ENCODE data around the gene HBA2. TPM values are rescaled to one million over a fixed set of nuclear protein-coding genes. Genes with fewer than 3 reads are reported as not detected.

The HBA2 gene
- total RNA-seq, 1 donor from 2014 or later = not detected

DNA sequence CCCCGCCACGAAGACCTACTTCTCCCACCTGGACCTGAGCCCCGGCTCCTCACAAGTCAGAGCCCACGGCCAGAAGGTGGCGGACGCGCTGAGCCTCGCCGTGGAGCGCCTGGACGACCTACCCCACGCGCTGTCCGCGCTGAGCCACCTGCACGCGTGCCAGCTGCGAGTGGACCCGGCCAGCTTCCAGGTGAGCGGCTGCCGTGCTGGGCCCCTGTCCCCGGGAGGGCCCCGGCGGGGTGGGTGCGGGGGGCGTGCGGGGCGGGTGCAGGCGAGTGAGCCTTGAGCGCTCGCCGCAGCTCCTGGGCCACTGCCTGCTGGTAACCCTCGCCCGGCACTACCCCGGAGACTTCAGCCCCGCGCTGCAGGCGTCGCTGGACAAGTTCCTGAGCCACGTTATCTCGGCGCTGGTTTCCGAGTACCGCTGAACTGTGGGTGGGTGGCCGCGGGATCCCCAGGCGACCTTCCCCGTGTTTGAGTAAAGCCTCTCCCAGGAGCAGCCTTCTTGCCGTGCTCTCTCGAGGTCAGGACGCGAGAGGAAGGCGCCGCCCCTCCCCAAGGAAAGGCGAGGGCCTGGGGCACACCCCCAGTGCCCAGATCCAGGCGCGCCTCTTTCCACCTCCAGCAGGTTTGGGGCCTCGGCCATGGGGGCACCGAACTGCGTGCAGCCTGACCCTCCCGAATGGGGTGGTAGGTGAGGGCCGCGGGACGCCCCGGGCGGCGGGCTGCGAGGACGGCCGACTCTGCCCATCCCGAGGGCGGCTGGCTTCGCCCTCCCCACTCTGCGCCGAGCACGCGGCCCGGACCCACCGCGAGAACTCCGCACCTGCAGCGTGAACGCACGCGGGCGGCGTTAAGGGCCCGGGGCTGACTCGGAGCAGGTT is 8.2 kb downstream of the HBA2 start:
- Histone ChIP-seq H3K27ac (no peak overlapping the region), H3K4me1 (no peaks in the 10 kb centered on the region), H3K79me2 (ENCODE audit: low read depth) (no peaks in the 10 kb centered on the region), H2AFZ (replicated peaks) (peak overlapping the region; percentile 2), H3K4me3 (peak overlapping the region; percentile 44), H3K9me3 (ENCODE audit: low read depth) (no peaks in the 10 kb centered on the region), H3K9ac (no peak overlapping the region), H4K20me1 (ENCODE audit: low read depth) (peaks cover 49% of the 10 kb centered on the region), H3K4me2 (peak overlapping the region; percentile 73), H3K27me3 (peaks cover 52% of the 10 kb centered on the region), H3K36me3 (no peaks in the 10 kb centered on the region), H3F3A (ENCODE audit: low read depth) (peaks cover 55% of the 10 kb centered on the region)
- Mint-ChIP-seq H3K36me3 (peaks cover 4% of the 10 kb centered on the region), H3K4me3 (peak overlapping the region; percentile 63), H3K4me1 (peaks cover 7% of the 10 kb centered on the region), H3K9me3 (no peaks in the 10 kb centered on the region), H3K27ac (no peak overlapping the region), H3K27me3 (ENCODE audit: insufficient read depth, low read depth) (peaks cover 31% of the 10 kb centered on the region)
- peak; percentile 93 for DNase-seq (ENCODE audit: low spot score)
- TF ChIP-seq, protein P1, sequence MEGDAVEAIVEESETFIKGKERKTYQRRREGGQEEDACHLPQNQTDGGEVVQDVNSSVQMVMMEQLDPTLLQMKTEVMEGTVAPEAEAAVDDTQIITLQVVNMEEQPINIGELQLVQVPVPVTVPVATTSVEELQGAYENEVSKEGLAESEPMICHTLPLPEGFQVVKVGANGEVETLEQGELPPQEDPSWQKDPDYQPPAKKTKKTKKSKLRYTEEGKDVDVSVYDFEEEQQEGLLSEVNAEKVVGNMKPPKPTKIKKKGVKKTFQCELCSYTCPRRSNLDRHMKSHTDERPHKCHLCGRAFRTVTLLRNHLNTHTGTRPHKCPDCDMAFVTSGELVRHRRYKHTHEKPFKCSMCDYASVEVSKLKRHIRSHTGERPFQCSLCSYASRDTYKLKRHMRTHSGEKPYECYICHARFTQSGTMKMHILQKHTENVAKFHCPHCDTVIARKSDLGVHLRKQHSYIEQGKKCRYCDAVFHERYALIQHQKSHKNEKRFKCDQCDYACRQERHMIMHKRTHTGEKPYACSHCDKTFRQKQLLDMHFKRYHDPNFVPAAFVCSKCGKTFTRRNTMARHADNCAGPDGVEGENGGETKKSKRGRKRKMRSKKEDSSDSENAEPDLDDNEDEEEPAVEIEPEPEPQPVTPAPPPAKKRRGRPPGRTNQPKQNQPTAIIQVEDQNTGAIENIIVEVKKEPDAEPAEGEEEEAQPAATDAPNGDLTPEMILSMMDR (IDR thresholded peaks at IDR 0.05) = no peak
- peak; percentile 71 for TF ChIP-seq EZH2 (IDR thresholded peaks at IDR 0.05)
- TF ChIP-seq EZH2phosphoT487 (IDR thresholded peaks at IDR 0.05) = no peak

GRCh38 chr16:181565-182021 is 8.9 kb downstream of the HBA2 start:
- Mint-ChIP-seq H3K27ac (no peak overlapping the region), H3K4me1 (peaks cover 7% of the 10 kb centered on the region), H3K9me3 (no peaks in the 10 kb centered on the region), H3K27me3 (ENCODE audit: insufficient read depth, low read depth) (peaks cover 31% of the 10 kb centered on the region), H3K36me3 (peaks cover 4% of the 10 kb centered on the region), H3K4me3 (peak overlapping the region; percentile 52)
- no peak overlapping the region for H3K27ac ChIP-seq
- H3K27me3 ChIP-seq = peaks cover 47% of the 10 kb centered on the region
- TF ChIP-seq, protein P1 (IDR thresholded peaks at IDR 0.05) = peak; percentile 92
- no peak for TF ChIP-seq EZH2phosphoT487 (IDR thresholded peaks at IDR 0.05)
- TF ChIP-seq EZH2 (IDR thresholded peaks at IDR 0.05) = no peak
- no peaks in the 10 kb centered on the region for H3K9me3 ChIP-seq (ENCODE audit: low read depth)
- no peaks in the 10 kb centered on the region for H3K4me1 ChIP-seq
- no peak overlapping the region for H2AFZ ChIP-seq (replicated peaks)
- no peak overlapping the region for H3K4me3 ChIP-seq
- H3K79me2 ChIP-seq (ENCODE audit: low read depth) = no peaks in the 10 kb centered on the region
- no peak for DNase-seq (ENCODE audit: low spot score)
- peaks cover 55% of the 10 kb centered on the region for H3F3A ChIP-seq (ENCODE audit: low read depth)
- H4K20me1 ChIP-seq (ENCODE audit: low read depth) = peaks cover 49% of the 10 kb centered on the region
- no peak overlapping the region for H3K9ac ChIP-seq
- H3K36me3 ChIP-seq = no peaks in the 10 kb centered on the region
- H3K4me2 ChIP-seq = peak overlapping the region; percentile 73

- Histone ChIP-seq H3K36me3 (no peaks in the 10 kb centered on the region), H3K79me2 (ENCODE audit: low read depth) (no peaks in the 10 kb centered on the region), H3K9me3 (ENCODE audit: low read depth) (no peaks in the 10 kb centered on the region), H3K27ac (peak overlapping the region; percentile 53), H3K4me2 (no peak overlapping the region), H2AFZ (replicated peaks) (no peak overlapping the region), H3K4me1 (no peaks in the 10 kb centered on the region), H4K20me1 (ENCODE audit: low read depth) (peaks cover 39% of the 10 kb centered on the region), H3K27me3 (peaks cover 34% of the 10 kb centered on the region), H3K9ac (no peak overlapping the region), H3K4me3 (no peak overlapping the region), H3F3A (ENCODE audit: low read depth) (peaks cover 54% of the 10 kb centered on the region)
- Mint-ChIP-seq H3K27me3 (ENCODE audit: insufficient read depth, low read depth) (peaks cover 24% of the 10 kb centered on the region), H3K4me3 (no peak overlapping the region), H3K4me1 (no peaks in the 10 kb centered on the region), H3K27ac (no peak overlapping the region), H3K36me3 (peaks cover 8% of the 10 kb centered on the region), H3K9me3 (no peaks in the 10 kb centered on the region)
- TF ChIP-seq EZH2 (IDR thresholded peaks at IDR 0.05) = no peak
- TF ChIP-seq EZH2phosphoT487 (IDR thresholded peaks at IDR 0.05) = no peak
- TF ChIP-seq, protein P1 (IDR thresholded peaks at IDR 0.05) = no peak
- DNase-seq (ENCODE audit: low spot score) = no peak
Measured at GRCh38 chr16:183005-183404, 10.3 kb downstream of the HBA2 start.

Measured in neural progenitor cell (in vitro differentiated cells).